ENCODE results near the gene ARHGAP28.

ARHGAP28 gene

GRCh38 chr18:6732952-6733351 is 3.4 kb downstream of the ARHGAP28 start:
- DNase-seq (ENCODE audit: low read depth) = no peak

- DNase-seq (ENCODE audit: low read depth) = no peak
Observed at GRCh38 chr18:6733758-6734157, 4.2 kb downstream of the ARHGAP28 start.

- DNase-seq (ENCODE audit: low read depth) = no peak
Observed at GRCh38 chr18:6734726-6735430, 5.4 kb downstream of the ARHGAP28 start.

- DNase-seq (ENCODE audit: low read depth) = no peak
Observed at GRCh38 chr18:6737833-6738232, 8.3 kb downstream of the ARHGAP28 start.

GRCh38 chr18:6738622-6739021 is 9.1 kb downstream of the ARHGAP28 start:
- no peak for DNase-seq (ENCODE audit: low read depth)

- DNase-seq (ENCODE audit: low read depth) = no peak
Observed at GRCh38 chr18:6741232-6741663, 11.7 kb downstream of the ARHGAP28 start.

- no peak for DNase-seq (ENCODE audit: low read depth)
Observed at GRCh38 chr18:6741786-6742185, 12.3 kb downstream of the ARHGAP28 start.

GRCh38 chr18:6743999-6744398 is 14.5 kb downstream of the ARHGAP28 start:
- no peak for DNase-seq (ENCODE audit: low read depth)

GRCh38 chr18:6744816-6745455 is 15.4 kb downstream of the ARHGAP28 start:
- no peak for DNase-seq (ENCODE audit: low read depth)

- no peak for DNase-seq (ENCODE audit: low read depth)
Observed at GRCh38 chr18:6745504-6746031, 16.1 kb downstream of the ARHGAP28 start.

- DNase-seq (ENCODE audit: low read depth) = no peak
Observed at GRCh38 chr18:6746386-6746960, 17.0 kb downstream of the ARHGAP28 start.

GRCh38 chr18:6747646-6748045 is 18.1 kb downstream of the ARHGAP28 start:
- DNase-seq (ENCODE audit: low read depth) = no peak

- no peak for DNase-seq (ENCODE audit: low read depth)
Observed at GRCh38 chr18:6748241-6748640, 18.7 kb downstream of the ARHGAP28 start.

GRCh38 chr18:6750411-6750810 is 20.9 kb downstream of the ARHGAP28 start:
- DNase-seq (ENCODE audit: low read depth) = no peak

- DNase-seq (ENCODE audit: low read depth) = no peak
Observed at GRCh38 chr18:6751222-6751621, 21.7 kb downstream of the ARHGAP28 start.

GRCh38 chr18:6752202-6752860 is 22.8 kb downstream of the ARHGAP28 start:
- no peak for DNase-seq (ENCODE audit: low read depth)

GRCh38 chr18:6755107-6755506 is 25.6 kb downstream of the ARHGAP28 start:
- no peak for DNase-seq (ENCODE audit: low read depth)

- DNase-seq (ENCODE audit: low read depth) = no peak
Observed at GRCh38 chr18:6757931-6758330, 28.4 kb downstream of the ARHGAP28 start.

GRCh38 chr18:6759579-6759978 is 30.1 kb downstream of the ARHGAP28 start:
- no peak for DNase-seq (ENCODE audit: low read depth)

GRCh38 chr18:6763524-6763923 is 34.0 kb downstream of the ARHGAP28 start:
- DNase-seq (ENCODE audit: low read depth) = no peak

GRCh38 chr18:6764382-6764781 is 34.9 kb downstream of the ARHGAP28 start:
- no peak for DNase-seq (ENCODE audit: low read depth)

- no peak for DNase-seq (ENCODE audit: low read depth)
Observed at GRCh38 chr18:6773777-6774176, 44.3 kb downstream of the ARHGAP28 start.

GRCh38 chr18:6775237-6775636 is 45.7 kb downstream of the ARHGAP28 start:
- no peak for DNase-seq (ENCODE audit: low read depth)

All from activated gamma-delta T cell treated with anti-CD3 and anti-CD28 coated beads, Interleukin-2, amount 50 U/mL, for 16 hours (primary cell).